H1 (cell line): ENCODE results near the gene TMEM260. TPM values are rescaled to one million over a fixed set of nuclear protein-coding genes. Genes with fewer than 3 reads are reported as not detected.

Source experiments
- CHD2 ChIP-seq: IDR thresholded peaks from 2 replicates; pipeline ENCODE4 v1.6.1; 2012; ENCODE audit warnings: low read length, improper control_type of control experiment
- HDAC2 ChIP-seq, 2 experiments: fragments of 300-600 bp in 1 of 2; sonication (generic) in 1 of 2; IDR thresholded peaks; 2 replicates each; pipeline ENCODE4 v1.6.1; 2011 to 2012; ENCODE audit warnings: low read depth in 2 of 2, low read length in 2 of 2, mild to moderate bottlenecking in 2 of 2, moderate library complexity in 2 of 2, borderline replicate concordance in 1 of 2, inconsistent platforms in 1 of 2
- RBBP5 ChIP-seq: IDR thresholded peaks from 2 replicates; pipeline ENCODE4 v1.7.1; 2012; ENCODE audit warnings: low read depth, mild to moderate bottlenecking, inconsistent platforms, low read length, moderate library complexity, borderline replicate concordance
- SIX5 ChIP-seq: IDR thresholded peaks from 2 replicates; pipeline ENCODE4 v1.6.1; 2011; ENCODE audit warnings: mild to moderate bottlenecking, low read depth, low read length
- SP2 ChIP-seq: IDR thresholded peaks from 2 replicates; pipeline ENCODE4 v1.6.1; 2012; ENCODE audit warnings: mild to moderate bottlenecking, low read length, inconsistent platforms
- TAF7 ChIP-seq: optimal IDR thresholded peaks from 2 replicates; pipeline ENCODE3; 2011; ENCODE audit warnings: low read depth, mild to moderate bottlenecking, inconsistent platforms, low read length, moderate library complexity, borderline replicate concordance
- polyA plus RNA-seq, 7 experiments: library from polyadenylated mRNA; depleted of rRNA in 3 of 7; stranded (reverse) in 5 of 7; unstranded in 2 of 7; fragments of >200 nt in 5 of 7; fragments of 200-250 nt in 2 of 7; gene quantifications; 1 replicate in 5 of 7; 2 replicates in 1 of 7; 4 replicates in 1 of 7; pipeline versions ENCODE4 v1.2.1 to v1.2.3, GENCODE V29; 2011 to 2013; ENCODE audit warnings: missing spikeins in 2 of 7, mixed read lengths in 2 of 7
- total RNA-seq: library from RNA; stranded (reverse); fragmentation: NEBNext Ultra II Directional; extraction: Animal tissue kit (Norgen Biotek cat#: 25700); gene quantifications from 2 replicates; pipeline ENCODE4 v1.2.1, GENCODE V29; 2021
- TF ChIP-seq, protein P1 (sequence below): IDR thresholded peaks from 2 replicates; pipeline ENCODE4 v1.6.1; 2011; ENCODE audit warnings: low read depth, mild to moderate bottlenecking, low read length; ENCODE audit not compliant: insufficient read depth

TMEM260 gene
- total and polyA plus RNA-seq, 2 of the 8 experiments (the other 6 are each of a cell fraction or from before 2014, with no cell fraction given): 14.4 to 15.2 TPM

- no peak for TF ChIP-seq TAF7
- no peak for TF ChIP-seq HDAC2 (IDR thresholded peaks at IDR 0.05; ENCODE audit: borderline replicate concordance in 1 of 2, low read depth in 2 of 2, low read length in 2 of 2)
- no peak for TF ChIP-seq RBBP5
- TF ChIP-seq SP2: no peak
- TF ChIP-seq SIX5: no peak
- TF ChIP-seq, protein P1, sequence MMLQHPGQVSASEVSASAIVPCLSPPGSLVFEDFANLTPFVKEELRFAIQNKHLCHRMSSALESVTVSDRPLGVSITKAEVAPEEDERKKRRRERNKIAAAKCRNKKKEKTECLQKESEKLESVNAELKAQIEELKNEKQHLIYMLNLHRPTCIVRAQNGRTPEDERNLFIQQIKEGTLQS: no peak
- TF ChIP-seq CHD2: no peak
Measured at GRCh38 chr14:56678838-56679237, 99.2 kb downstream of the TMEM260 start (continued).
